ENCODE results near the gene ZNF385B.
"Not testable (repeated sequence)": the region's sequence is repeated elsewhere in the genome, so short reads cannot be mapped to it uniquely, and the experiment has no call there.

ZNF385B gene

GRCh38 chr2:179796213-179797007 lies 65.0 kb downstream of the ZNF385B start:
- no peak for DNase-seq

GRCh38 chr2:179793902-179794301 lies 67.5 kb downstream of the ZNF385B start:
- DNase-seq: no peak

GRCh38 chr2:179793238-179793637 lies 68.2 kb downstream of the ZNF385B start:
- no peak for DNase-seq

GRCh38 chr2:179790235-179791217 lies 70.9 kb downstream of the ZNF385B start:
- no peak for DNase-seq

- DNase-seq: no peak
These were observed 73.3 kb downstream of the ZNF385B start for GRCh38 chr2:179788104-179788503.

DNA sequence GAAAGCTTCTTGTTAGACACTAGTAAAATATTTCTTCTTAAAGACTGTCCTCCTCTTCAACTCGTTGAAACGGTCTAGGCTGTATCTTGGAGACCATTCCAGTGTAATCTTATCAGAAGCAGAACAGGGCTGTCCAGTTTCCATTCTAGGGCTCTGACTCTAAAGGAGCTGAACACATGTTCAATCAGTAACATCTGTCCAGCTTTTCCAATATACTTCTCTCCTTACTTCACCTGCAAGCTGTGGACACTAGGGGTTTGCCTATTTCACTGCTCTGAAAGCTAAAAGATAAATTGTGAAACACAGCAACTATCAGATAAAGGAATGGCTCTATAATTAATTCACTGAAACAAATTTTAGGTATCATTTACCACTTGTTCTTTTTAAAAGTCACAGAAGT lies 73.8 kb downstream of the ZNF385B start:
- DNase-seq: no peak

GRCh38 chr2:179785902-179786301 lies 75.5 kb downstream of the ZNF385B start:
- no peak for DNase-seq

DNA sequence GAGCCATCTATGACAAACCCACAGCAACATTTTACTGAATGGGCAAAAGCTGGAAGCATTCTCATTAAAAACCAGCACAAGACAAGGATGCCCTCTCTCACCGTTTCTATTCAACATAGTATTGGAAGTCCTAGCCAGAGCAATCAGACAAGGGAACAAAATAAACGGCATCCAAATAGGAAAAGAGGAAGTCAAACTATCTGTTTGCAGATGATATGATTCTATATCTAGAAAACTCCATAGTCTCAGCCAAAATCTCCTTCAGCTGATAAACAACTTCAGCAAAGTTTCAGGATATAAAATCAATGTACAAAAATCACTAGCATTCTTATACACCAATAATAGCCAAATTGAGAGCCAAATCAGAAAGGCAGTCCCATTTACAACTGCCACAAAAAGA lies 79.1 kb downstream of the ZNF385B start:
- DNase-seq: not testable (repeated sequence)

DNA sequence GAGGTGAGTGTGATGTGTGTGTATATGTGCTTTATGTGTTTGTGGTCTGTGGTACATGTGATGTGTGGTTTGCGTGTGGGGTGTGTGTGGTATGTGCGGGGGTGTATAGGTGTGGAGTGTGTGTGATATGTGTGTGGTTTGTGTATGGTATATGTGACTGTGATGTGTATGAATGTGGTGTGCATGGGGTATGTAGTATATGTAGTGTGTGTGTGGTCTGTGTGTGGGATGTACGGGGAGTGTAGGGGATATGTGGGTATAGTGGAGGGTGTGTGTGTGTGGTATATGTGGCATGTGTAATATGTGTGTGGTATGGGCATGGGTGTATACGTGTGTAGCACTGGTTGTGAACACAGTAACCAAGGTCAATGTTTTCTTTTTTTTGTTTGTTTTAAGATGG lies 87.4 kb downstream of the ZNF385B start:
- DNase-seq: no peak

- DNase-seq: no peak
These were observed 89.1 kb downstream of the ZNF385B start for GRCh38 chr2:179772346-179772745.

GRCh38 chr2:179771791-179772190 lies 89.6 kb downstream of the ZNF385B start:
- DNase-seq: no peak

DNA sequence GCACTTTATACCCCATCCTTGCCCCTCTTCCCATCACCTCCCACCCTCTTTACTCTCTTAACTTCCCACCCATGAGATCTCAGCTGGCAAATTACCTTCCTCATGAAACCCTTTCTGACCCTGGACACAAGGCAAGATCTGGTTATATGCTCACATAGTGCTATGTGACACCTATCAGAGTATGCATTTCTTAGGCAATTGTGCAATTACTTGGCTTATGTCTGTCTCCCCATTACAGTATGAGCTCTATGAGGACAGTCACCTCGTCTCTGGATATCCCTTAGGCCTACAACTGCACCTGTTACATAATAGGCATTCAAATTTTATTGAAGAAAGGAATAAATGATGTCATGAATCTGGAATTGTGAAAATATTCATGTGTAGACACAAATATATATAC lies 91.4 kb downstream of the ZNF385B start:
- DNase-seq: no peak

DNA sequence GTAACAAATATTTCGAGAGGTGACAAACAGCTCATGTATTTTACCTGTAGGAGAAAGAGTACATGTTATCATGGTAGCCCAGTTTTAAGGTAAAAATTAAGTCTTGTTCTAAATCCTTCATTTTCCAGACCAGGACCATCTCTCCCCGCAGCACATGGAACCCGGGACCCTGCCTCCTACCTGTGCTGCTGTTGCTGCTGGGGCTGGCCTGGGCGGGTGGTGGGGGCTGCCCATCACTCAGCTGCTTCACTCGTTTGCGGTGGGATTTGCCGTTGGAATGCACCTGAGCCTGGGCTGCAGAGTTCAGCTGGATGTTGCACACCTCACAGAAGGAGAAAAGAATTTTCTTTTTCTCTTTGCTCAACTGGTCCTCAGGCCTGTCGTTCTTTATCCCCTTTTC lies 92.1 kb downstream of the ZNF385B start:
- no peak for DNase-seq

DNA sequence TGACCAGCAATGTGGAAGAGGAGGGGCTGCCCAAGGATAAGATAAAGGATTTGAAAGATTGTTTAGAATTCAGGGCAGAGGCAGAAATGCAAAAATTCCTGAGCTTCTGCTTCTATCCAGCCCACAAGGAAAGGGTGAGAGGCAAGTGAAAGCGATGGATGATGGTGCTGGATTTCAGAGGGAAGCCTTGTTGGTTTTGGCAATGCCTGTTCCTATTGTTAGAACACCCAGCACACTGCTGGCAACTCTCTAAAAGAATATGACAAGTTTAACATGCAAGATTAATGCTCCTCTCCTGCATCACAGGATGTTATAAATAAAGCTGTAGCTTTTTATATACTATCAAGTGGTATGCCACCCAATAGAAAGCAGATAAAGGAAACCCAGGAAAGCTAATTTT lies 92.6 kb downstream of the ZNF385B start:
- no peak for DNase-seq

GRCh38 chr2:179765666-179766065 lies 95.7 kb downstream of the ZNF385B start:
- DNase-seq: no peak

- DNase-seq: no peak
These were observed 96.7 kb downstream of the ZNF385B start for GRCh38 chr2:179764710-179765109.

DNA sequence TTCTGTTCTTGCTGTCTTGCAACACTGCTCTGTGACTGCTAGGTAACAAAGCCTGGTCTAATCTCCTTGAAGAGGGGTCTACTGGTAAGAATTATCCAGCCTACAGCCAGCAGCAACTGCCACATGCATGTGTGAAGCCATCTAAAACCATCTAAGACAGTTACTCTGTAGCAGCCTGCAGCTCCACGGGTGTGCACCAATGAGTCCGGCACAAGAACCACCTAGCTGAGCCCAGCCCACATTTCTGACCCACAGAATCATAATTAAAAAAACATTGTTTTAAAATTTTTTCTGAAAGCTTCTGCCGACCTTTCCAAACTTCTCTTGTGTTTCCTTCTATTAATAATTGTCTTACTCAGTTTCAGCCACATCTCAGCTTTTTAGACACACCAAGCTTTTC lies 102.8 kb downstream of the ZNF385B start:
- DNase-seq: no peak

DNA sequence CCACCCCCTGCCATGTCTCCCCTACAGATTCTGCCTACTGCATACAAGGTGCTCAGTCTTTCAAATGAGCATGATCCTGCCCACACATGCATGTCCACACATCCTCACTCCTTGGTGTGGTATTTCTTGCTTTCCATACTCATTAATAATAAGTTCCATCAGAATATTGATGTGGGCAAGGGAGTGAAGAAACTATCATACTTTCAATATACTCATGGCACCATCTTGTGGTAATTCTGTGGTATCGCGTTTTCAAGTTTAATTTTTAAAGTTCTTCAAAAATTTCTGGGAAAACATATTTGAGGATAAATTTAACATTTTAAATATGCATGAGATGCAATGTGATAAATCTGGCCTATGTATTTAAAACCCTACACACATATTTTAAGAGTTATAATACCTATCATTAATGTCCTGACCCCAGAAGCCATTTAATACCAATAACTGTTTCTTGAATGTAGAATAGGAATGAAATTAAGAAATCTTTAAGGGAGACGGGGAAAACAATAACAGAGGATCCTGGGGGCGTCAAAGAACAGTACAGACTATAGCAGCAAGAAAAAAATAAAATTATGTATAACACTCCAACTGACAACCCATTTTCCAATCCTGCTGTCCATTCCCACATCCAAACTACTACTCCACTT lies 110.1 kb downstream of the ZNF385B start:
- no peak for DNase-seq

DNA sequence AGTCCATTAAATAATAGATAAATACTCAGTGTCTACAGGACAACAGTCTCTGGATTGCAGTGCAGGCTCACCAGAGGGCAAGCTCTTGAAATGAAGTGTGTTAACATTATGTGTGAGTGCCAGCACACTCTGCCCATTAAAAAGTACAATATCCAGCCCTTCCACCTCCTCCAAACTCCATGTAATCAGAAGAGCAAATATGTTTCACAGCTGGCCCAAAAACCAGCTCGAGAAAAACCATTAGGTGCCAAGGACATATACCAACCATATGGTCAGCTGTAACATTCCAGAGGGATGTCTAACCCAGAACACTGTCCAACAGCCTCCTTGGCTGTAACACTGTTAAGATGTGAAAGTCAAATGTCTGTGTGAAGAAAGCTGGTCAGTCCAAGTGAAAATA lies 112.2 kb downstream of the ZNF385B start:
- DNase-seq: no peak

DNA sequence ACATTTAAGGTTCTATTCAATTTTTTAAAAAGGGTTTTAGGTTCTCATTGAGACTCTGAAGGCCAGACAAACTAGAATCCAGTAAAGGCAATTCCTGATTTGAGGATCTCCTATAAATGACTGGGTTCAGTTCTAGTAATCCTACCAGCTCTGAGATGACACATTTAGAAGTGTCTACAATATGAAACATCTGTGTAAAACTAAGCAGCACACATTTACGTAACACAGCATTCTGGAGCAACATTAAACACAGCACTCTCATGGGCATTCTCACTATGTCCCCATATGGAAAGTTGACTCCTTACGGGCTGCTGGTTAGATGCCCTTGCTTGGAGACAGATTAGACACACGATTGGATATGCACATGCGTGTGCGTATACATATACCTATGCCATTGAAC lies 114.4 kb downstream of the ZNF385B start:
- no peak for DNase-seq

GRCh38 chr2:179745635-179746256 lies 115.7 kb downstream of the ZNF385B start:
- DNase-seq: no peak

GRCh38 chr2:179744401-179744800 lies 117.0 kb downstream of the ZNF385B start:
- no peak for DNase-seq

GRCh38 chr2:179741317-179741716 lies 120.1 kb downstream of the ZNF385B start:
- DNase-seq: no peak

Data from CD4-positive, alpha-beta T cell treated with Interleukin-6 for 4 hours (primary cell).